ENCODE data around the gene PSMA5.

- TF ChIP-seq, protein P1, sequence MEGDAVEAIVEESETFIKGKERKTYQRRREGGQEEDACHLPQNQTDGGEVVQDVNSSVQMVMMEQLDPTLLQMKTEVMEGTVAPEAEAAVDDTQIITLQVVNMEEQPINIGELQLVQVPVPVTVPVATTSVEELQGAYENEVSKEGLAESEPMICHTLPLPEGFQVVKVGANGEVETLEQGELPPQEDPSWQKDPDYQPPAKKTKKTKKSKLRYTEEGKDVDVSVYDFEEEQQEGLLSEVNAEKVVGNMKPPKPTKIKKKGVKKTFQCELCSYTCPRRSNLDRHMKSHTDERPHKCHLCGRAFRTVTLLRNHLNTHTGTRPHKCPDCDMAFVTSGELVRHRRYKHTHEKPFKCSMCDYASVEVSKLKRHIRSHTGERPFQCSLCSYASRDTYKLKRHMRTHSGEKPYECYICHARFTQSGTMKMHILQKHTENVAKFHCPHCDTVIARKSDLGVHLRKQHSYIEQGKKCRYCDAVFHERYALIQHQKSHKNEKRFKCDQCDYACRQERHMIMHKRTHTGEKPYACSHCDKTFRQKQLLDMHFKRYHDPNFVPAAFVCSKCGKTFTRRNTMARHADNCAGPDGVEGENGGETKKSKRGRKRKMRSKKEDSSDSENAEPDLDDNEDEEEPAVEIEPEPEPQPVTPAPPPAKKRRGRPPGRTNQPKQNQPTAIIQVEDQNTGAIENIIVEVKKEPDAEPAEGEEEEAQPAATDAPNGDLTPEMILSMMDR (IDR thresholded peaks at IDR 0.05), result no peak
- TF ChIP-seq POLR2A (IDR thresholded peaks at IDR 0.05), result no peak
Observed at GRCh38 chr1:109468061-109468460, 41.8 kb upstream of the PSMA5 start.
